ENCODE measurements around the gene RIOK1.

GRCh38 chr6:7367408-7367807 lies 22.2 kb upstream of the RIOK1 start:
- TF ChIP-seq POLR2A (IDR thresholded peaks at IDR 0.05) = no peak
- TF ChIP-seq CTCF (IDR thresholded peaks at IDR 0.05) = no peak
- no peak for TF ChIP-seq POLR2AphosphoS5 (IDR thresholded peaks at IDR 0.05)

Measured in stomach (tissue), 4 donors.